HepG2 (cell line): ENCODE measurements around the gene CR1L. TPM values are rescaled to one million over a fixed set of nuclear protein-coding genes. Genes with fewer than 3 reads are reported as not detected.

Source experiments
- FOXK2 ChIP-seq: fragments of 450-650 bp; IDR thresholded peaks from 2 replicates; pipeline ENCODE4 v1.6.1; 2016
- FOXP4 ChIP-seq: sonication (generic); formaldehyde crosslinking; IDR thresholded peaks from 2 replicates; pipeline ENCODE4 v1.4.0; 2020; ENCODE audit warnings: missing genetic modification reagents
- HNF1A ChIP-seq, 2 experiments: sonication (generic) in 1 of 2; formaldehyde crosslinking in 1 of 2; IDR thresholded peaks; 2 replicates each; pipeline versions ENCODE4 v1.4.0 to v1.6.1; 2016 to 2020; ENCODE audit warnings: borderline replicate concordance in 1 of 2, low read depth in 1 of 2, mild to moderate bottlenecking in 1 of 2, missing genetic modification reagents in 1 of 2
- HOMEZ ChIP-seq: IDR thresholded peaks from 2 replicates; pipeline ENCODE4 v1.6.1; 2016; ENCODE audit warnings: low read depth
- HOXD1 ChIP-seq: sonication (generic); formaldehyde crosslinking; IDR thresholded peaks from 2 replicates; pipeline ENCODE4 v1.5.0; 2020; ENCODE audit warnings: missing genetic modification reagents
- JUNB ChIP-seq: sonication (generic); formaldehyde crosslinking; IDR thresholded peaks from 2 replicates; pipeline ENCODE4 v1.8.0; 2022; ENCODE audit warnings: missing genetic modification reagents, mild to moderate bottlenecking, borderline replicate concordance
- MEIS2 ChIP-seq: sonication (generic); formaldehyde crosslinking; IDR thresholded peaks from 2 replicates; pipeline ENCODE4 v1.9.0; 2021; ENCODE audit warnings: mild to moderate bottlenecking, missing genetic modification reagents
- NR2F6 ChIP-seq, 2 experiments: IDR thresholded peaks; 2 replicates each; pipeline ENCODE4 v1.6.1; 2016; ENCODE audit warnings: antibody characterized with exemption in 1 of 2, mild to moderate bottlenecking in 1 of 2
- PPARG ChIP-seq: conservative IDR thresholded peaks from 2 replicates; pipeline ENCODE4 v1.6.1; 2016; ENCODE audit warnings: missing biosample characterization, missing genetic modification reagents
- RBAK ChIP-seq: sonication (generic); formaldehyde crosslinking; IDR thresholded peaks from 2 replicates; pipeline ENCODE4 v1.5.1; 2020; ENCODE audit warnings: mild to moderate bottlenecking, missing genetic modification reagents
- RCOR2 ChIP-seq: IDR thresholded peaks from 2 replicates; pipeline ENCODE4 v1.6.1; 2016; ENCODE audit warnings: missing biosample characterization, missing genetic modification reagents
- REPIN1 ChIP-seq: sonication (generic); formaldehyde crosslinking; IDR thresholded peaks from 2 replicates; pipeline ENCODE4 v1.8.0; 2022; ENCODE audit warnings: missing genetic modification reagents, low read depth, mild to moderate bottlenecking, borderline replicate concordance
- SOX5 ChIP-seq: IDR thresholded peaks from 2 replicates; pipeline ENCODE4 v1.6.1; 2016; ENCODE audit warnings: borderline replicate concordance
- SP140L ChIP-seq: sonication (generic); formaldehyde crosslinking; IDR thresholded peaks from 2 replicates; pipeline ENCODE4 v1.4.0; 2020; ENCODE audit warnings: missing genetic modification reagents, borderline replicate concordance
- TFAP4 ChIP-seq: sonication (generic); IDR thresholded peaks from 2 replicates; pipeline ENCODE4 v1.6.1; 2016; ENCODE audit warnings: low read depth, borderline replicate concordance
- ZFP1 ChIP-seq: IDR thresholded peaks from 2 replicates; pipeline ENCODE4 v1.6.1; 2016
- ZNF263 ChIP-seq: sonication (generic); formaldehyde crosslinking; IDR thresholded peaks from 2 replicates; pipeline ENCODE4 v1.4.0; 2020; ENCODE audit warnings: missing genetic modification reagents
- ZNF281 ChIP-seq: sonication (generic); formaldehyde crosslinking; IDR thresholded peaks from 2 replicates; pipeline ENCODE4 v1.4.0; 2020; ENCODE audit warnings: missing genetic modification reagents, borderline replicate concordance
- polyA plus RNA-seq, 8 experiments: library from polyadenylated mRNA; depleted of rRNA in 3 of 8; stranded (reverse) in 7 of 8; unstranded in 1 of 8; fragments of >200 nt; fragmentation: Illumina TruSeq in 4 of 8; extraction: Trizol in 4 of 8; gene quantifications; 2 replicates each; pipeline versions ENCODE4 v1.2.1 to v1.2.3, GENCODE V29; 2011 to 2016; ENCODE audit warnings: low read depth in 4 of 8, missing spikeins in 1 of 8, mixed read lengths in 1 of 8; ENCODE audit not compliant: insufficient read depth in 1 of 8
- total RNA-seq, 5 experiments: library from RNA; depleted of rRNA; stranded (reverse); fragments of >200 nt; fragmentation: Illumina TruSeq; extraction: Trizol; gene quantifications; 2 replicates each; pipeline ENCODE4 v1.2.3, GENCODE V29; 2016; ENCODE audit warnings: low read depth in 1 of 5

Gene CR1L
- total and polyA plus RNA-seq, 2 of the 13 experiments (the other 11 are each of a cell fraction or from before 2014, with no cell fraction given), result not detected

GRCh38 chr1:207603777-207604176, 41.2 kb upstream of the CR1L start (continued):
- TF ChIP-seq ZNF281 (CRISPR knock-in tag) (peak; percentile 71; the same call in 1 of the 2 replicates), TFAP4 (peak; percentile 37; the same call in 1 of the 2 replicates), HNF1A (IDR thresholded peaks at IDR 0.05; ENCODE audit: low read depth) (peak; percentile 49; the same call in 1 of the 2 replicates), HNF1A (CRISPR knock-in tag; IDR thresholded peaks at IDR 0.05; ENCODE audit: borderline replicate concordance) (peak; percentile 76; the same call in 1 of the 2 replicates), FOXK2 (peak; percentile 85), MEIS2 (CRISPR knock-in tag) (peak; percentile 31; the same call in 1 of the 2 replicates), PPARG (CRISPR knock-in tag) (peak; percentile 96), RBAK (CRISPR knock-in tag) (no peak), SOX5 (peak; percentile 92), JUNB (peak; percentile 85), HOXD1 (CRISPR knock-in tag) (0 out of 2 replicates have a peak, but pooled peaks have one; percentile 79), ZFP1 (CRISPR knock-in tag) (peak; percentile 24; the same call in 1 of the 2 replicates), ZNF263 (CRISPR knock-in tag) (0 out of 2 replicates have a peak, but pooled peaks have one; percentile 19), FOXP4 (CRISPR knock-in tag) (peak; percentile 86), SP140L (CRISPR knock-in tag) (0 out of 2 replicates have a peak, but pooled peaks have one; percentile 60), RCOR2 (CRISPR knock-in tag) (peak; percentile 83), HOMEZ (CRISPR knock-in tag) (peak; percentile 34; the same call in 1 of the 2 replicates), REPIN1 (CRISPR knock-in tag) (peak; percentile 67; the same call in 1 of the 2 replicates), NR2F6 (IDR thresholded peaks at IDR 0.05) (peak; percentile 98), NR2F6 (CRISPR knock-in tag; IDR thresholded peaks at IDR 0.05) (peak; percentile 97)
